Left ventricle myocardium inferior (tissue), 1 donor: ENCODE results near the gene CYFIP1. TPM values are rescaled to one million over a fixed set of nuclear protein-coding genes. Genes with fewer than 3 reads are reported as not detected.

ENCODE experiments used
- DNase-seq: peaks from one replicate; pipeline ENCODE4 v3.0.0-alpha.2; 2020
- H3K27ac ChIP-seq: fragments of 200-600 bp; replicated peaks from 2 replicates; pipeline ENCODE4 v1.8.0; 2021
- H3K27me3 ChIP-seq: fragments of 200-600 bp; 2 replicates; pipeline ENCODE4 v1.8.0; 2021; ENCODE audit warnings: low read depth
- H3K36me3 ChIP-seq: fragments of 200-600 bp; 2 replicates; pipeline ENCODE4 v1.8.0; 2021
- H3K4me1 ChIP-seq: fragments of 200-600 bp; 2 replicates; pipeline ENCODE4 v1.8.0; 2021
- H3K4me3 ChIP-seq: fragments of 200-600 bp; 2 replicates; pipeline ENCODE4 v1.8.0; 2021; ENCODE audit warnings: mild to moderate bottlenecking, moderate library complexity
- H3K9me3 ChIP-seq: fragments of 200-600 bp; replicated peaks from 2 replicates; pipeline ENCODE4 v1.8.0; 2021
- CTCF ChIP-seq: fragments of 200-600 bp; IDR thresholded peaks from 2 replicates; pipeline ENCODE4 v1.8.0; 2021; ENCODE audit warnings: antibody characterized with exemption, mild to moderate bottlenecking, borderline replicate concordance
- intact Hi-C: fragments of 100-400 bp; cut with micrococcal nuclease; formaldehyde crosslinking; loops from one replicate; pipeline ENCODE4 v1.11.0; 2022
- total RNA-seq: library from RNA; stranded (reverse); fragmentation: NEBNext Ultra II Directional; extraction: Animal tissue kit (Norgen Biotek cat#: 25700); gene quantifications from one replicate; pipeline ENCODE4 v1.2.1, GENCODE V29; 2021
- donor health status: DM: no; HTN: yes; CAD: no; lungs with severe emphysema.

CYFIP1 gene
- total RNA-seq, 1 donor from 2014 or later, result 24.1 TPM

GRCh38 chr15:22967084-22967770 is 12.9 kb downstream of the CYFIP1 start:
- Histone ChIP-seq H3K9me3 (peaks cover 16% of the 10 kb centered on the region), H3K36me3 (peaks cover 9% of the 10 kb centered on the region), H3K27me3 (no peaks in the 10 kb centered on the region), H3K4me1 (peaks cover 60% of the 10 kb centered on the region), H3K27ac (no peak overlapping the region), H3K4me3 (no peak overlapping the region)
- no peak for DNase-seq
- intact Hi-C loops, result no loop called here
- TF ChIP-seq CTCF, result no peak

DNA sequence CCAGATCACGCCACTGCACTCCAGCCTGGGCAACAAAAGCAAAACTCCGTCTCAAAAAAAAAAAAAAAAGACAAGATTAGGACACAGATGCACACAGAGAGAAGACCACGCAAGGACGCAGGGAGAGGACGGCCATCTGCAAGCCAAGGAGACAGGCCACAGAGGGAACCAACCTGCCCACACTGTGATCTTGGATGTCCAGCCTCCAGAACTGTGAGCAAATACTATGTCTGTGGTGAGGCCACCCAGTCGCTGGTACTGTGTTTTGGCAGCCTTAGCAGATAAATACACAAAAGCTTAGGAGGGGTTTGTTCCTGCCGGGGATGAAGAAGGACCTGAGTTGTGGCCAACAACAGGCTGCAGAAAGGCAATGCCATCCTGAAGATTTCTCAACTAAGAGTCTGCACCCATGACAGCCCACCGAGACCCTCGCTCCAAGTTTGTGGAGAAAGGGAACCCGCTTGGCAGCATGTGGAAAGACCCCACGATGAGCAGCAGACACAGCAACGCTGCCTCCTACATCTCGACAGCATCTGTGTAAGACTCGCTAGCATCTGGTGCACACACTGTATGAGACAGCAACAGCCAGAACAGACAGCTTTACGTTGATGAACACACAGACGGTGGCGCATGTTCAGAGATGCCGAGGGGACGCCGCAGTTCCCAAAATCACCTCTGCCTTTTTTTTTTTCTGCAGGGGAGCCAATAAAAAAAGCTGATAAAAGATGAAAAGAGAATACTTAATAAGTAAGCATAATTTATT is 13.7 kb downstream of the CYFIP1 start:
- Histone ChIP-seq H3K27ac (no peak overlapping the region), H3K4me1 (peaks cover 67% of the 10 kb centered on the region), H3K36me3 (peaks cover 9% of the 10 kb centered on the region), H3K4me3 (no peak overlapping the region), H3K9me3 (peaks cover 16% of the 10 kb centered on the region), H3K27me3 (no peaks in the 10 kb centered on the region)
- intact Hi-C loops, result no loop called here
- no peak for DNase-seq
- TF ChIP-seq CTCF, result no peak

DNA sequence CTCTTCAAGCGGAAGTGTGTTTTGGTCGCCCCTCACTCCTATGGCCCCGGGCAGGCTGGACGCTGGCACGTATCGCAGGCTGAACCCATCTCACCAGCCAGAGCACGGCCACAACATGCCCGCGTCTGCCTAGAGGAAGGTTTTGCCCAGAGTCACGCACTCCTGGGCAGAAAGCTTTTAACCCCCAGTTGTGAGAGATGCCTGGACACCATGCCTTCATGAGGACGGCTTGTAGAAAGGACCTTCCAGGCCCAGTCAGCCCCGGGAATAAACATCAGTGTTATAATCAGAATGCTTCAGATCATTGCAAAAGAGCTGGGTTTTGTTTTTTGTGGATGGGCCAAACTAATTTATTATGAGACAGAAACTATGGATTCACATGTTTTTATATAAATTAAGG is 16.5 kb downstream of the CYFIP1 start:
- Histone ChIP-seq H3K36me3 (peaks cover 5% of the 10 kb centered on the region), H3K4me3 (no peak overlapping the region), H3K27ac (peak overlapping the region; percentile 78), H3K27me3 (no peaks in the 10 kb centered on the region), H3K4me1 (peaks cover 89% of the 10 kb centered on the region), H3K9me3 (no peaks in the 10 kb centered on the region)
- no peak for TF ChIP-seq CTCF
- intact Hi-C loops, result no loop called here
- DNase-seq, result no peak

GRCh38 chr15:22962611-22963010 is 17.6 kb downstream of the CYFIP1 start:
- no peak for DNase-seq
- TF ChIP-seq CTCF, result no peak
- Histone ChIP-seq H3K4me3 (no peak overlapping the region), H3K9me3 (no peaks in the 10 kb centered on the region), H3K36me3 (peaks cover 5% of the 10 kb centered on the region), H3K27me3 (no peaks in the 10 kb centered on the region), H3K4me1 (peaks cover 89% of the 10 kb centered on the region), H3K27ac (peak overlapping the region; percentile 78)
- intact Hi-C loops, result no loop called here

DNA sequence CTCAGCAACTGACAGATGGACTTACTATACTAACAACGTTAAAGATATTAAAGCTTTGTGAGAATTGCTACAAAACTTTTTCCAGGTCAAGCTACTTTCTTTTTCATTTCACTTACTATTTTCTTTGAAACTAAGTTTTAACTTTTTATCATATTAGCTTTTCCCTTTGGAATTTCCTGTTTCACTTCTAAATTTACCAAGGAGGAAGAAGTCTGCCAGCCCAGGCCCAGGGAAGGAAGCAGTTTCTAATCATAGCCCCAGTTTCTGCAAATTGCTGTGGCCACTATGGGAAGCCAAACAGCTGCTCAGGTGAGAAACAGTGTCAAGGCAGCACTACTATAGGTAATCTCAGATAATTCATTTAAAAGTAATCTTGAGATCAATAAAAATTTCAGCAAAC is 18.4 kb downstream of the CYFIP1 start:
- Histone ChIP-seq H3K36me3 (peaks cover 5% of the 10 kb centered on the region), H3K27ac (peak overlapping the region; percentile 78), H3K4me1 (peaks cover 87% of the 10 kb centered on the region), H3K27me3 (no peaks in the 10 kb centered on the region), H3K4me3 (peak overlapping the region; percentile 26), H3K9me3 (no peaks in the 10 kb centered on the region)
- no peak for DNase-seq
- no peak for TF ChIP-seq CTCF
- intact Hi-C loops, result no loop called here
